Stimulated activated CD8-positive, alpha-beta memory T cell treated with anti-CD3 and anti-CD28 coated beads, Interleukin-2, amount 100 ng/mL, for 48 hours (primary cell): ENCODE data around the gene MRPL32.
A peak's percentile ranks its signal among the peaks of the same experiment; 100 is the strongest.

ENCODE experiments used
- DNase-seq, 2 donors: peaks; one replicate each; pipeline ENCODE4 v3.0.0-alpha.2; 2020; ENCODE audit warnings: low read depth in 2 of 2

MRPL32 gene

GRCh38 chr7:42926204-42926603 lies 6.0 kb upstream of the MRPL32 start:
- DNase-seq: no peak

- no peak for DNase-seq
Observed at GRCh38 chr7:42928754-42929153, 3.4 kb upstream of the MRPL32 start.

- DNase-seq: no peak
Observed at GRCh38 chr7:42929449-42929848, 2.7 kb upstream of the MRPL32 start.

- DNase-seq: no peak
Observed at GRCh38 chr7:42930889-42931288, 1.3 kb upstream of the MRPL32 start.

GRCh38 chr7:42931447-42931833 lies 736 bp upstream of the MRPL32 start:
- DNase-seq: no peak

- DNase-seq: no peak
Observed at GRCh38 chr7:42932811-42933591, 825 bp downstream of the MRPL32 start.

GRCh38 chr7:42934291-42934690 lies 2.1 kb downstream of the MRPL32 start:
- no peak for DNase-seq

GRCh38 chr7:42935861-42936260 lies 3.7 kb downstream of the MRPL32 start:
- DNase-seq: no peak

GRCh38 chr7:42939457-42940240 lies 7.5 kb downstream of the MRPL32 start:
- no peak for DNase-seq

- DNase-seq: peak; percentile 60 to 69
Observed at GRCh38 chr7:42940985-42941847, 9.0 kb downstream of the MRPL32 start.

- DNase-seq: no peak
Observed at GRCh38 chr7:42945821-42946626, 13.8 kb downstream of the MRPL32 start.

GRCh38 chr7:42946627-42946950 lies 14.4 kb downstream of the MRPL32 start:
- DNase-seq: no peak

GRCh38 chr7:42947521-42947920 lies 15.3 kb downstream of the MRPL32 start:
- no peak for DNase-seq

- no peak for DNase-seq
Observed at GRCh38 chr7:42950417-42950816, 18.2 kb downstream of the MRPL32 start.

GRCh38 chr7:42952328-42952727 lies 20.2 kb downstream of the MRPL32 start:
- DNase-seq: no peak

GRCh38 chr7:42953994-42954393 lies 21.8 kb downstream of the MRPL32 start:
- DNase-seq: no peak

- no peak for DNase-seq
Observed at GRCh38 chr7:42956062-42956461, 23.9 kb downstream of the MRPL32 start.

- no peak for DNase-seq
Observed at GRCh38 chr7:42959549-42959948, 27.4 kb downstream of the MRPL32 start.

- DNase-seq: no peak
Observed at GRCh38 chr7:42960762-42961161, 28.6 kb downstream of the MRPL32 start.

GRCh38 chr7:42961170-42961569 lies 29.0 kb downstream of the MRPL32 start:
- no peak for DNase-seq

- DNase-seq: no peak
Observed at GRCh38 chr7:42964293-42964692, 32.1 kb downstream of the MRPL32 start.
